Common myeloid progenitor, CD34-positive (primary cell): ENCODE measurements around the gene RFT1.

Source experiments
- CTCF ChIA-PET: fragments of 350-600 bp; sonication (Branson Sonifier 250); formaldehyde crosslinking; loops from one replicate; lab custom pipeline; 2021; ENCODE audit warnings: antibody characterized with exemption; lab: Charles Lee
- POLR2A ChIA-PET: fragments of 350-600 bp; sonication (Branson Sonifier 250); formaldehyde crosslinking; loops from one replicate; lab custom pipeline; 2021; ENCODE audit warnings: antibody characterized with exemption; lab: Charles Lee
- DNase-seq, 3 donors: peaks; one replicate each; pipeline versions ENCODE4 v3.0.0 to v3.0.0-alpha.2; 2013
- H3K27ac ChIP-seq, 2 experiments: 1 replicate in 1 of 2; 2 replicates in 1 of 2; pipeline ENCODE4 v1.7.0; 2013; ENCODE audit warnings: inconsistent platforms in 2 of 2, low read length in 2 of 2, mild to moderate bottlenecking in 2 of 2, low read depth in 1 of 2, moderate library complexity in 1 of 2; ENCODE audit not compliant: severe bottlenecking in 2 of 2, insufficient read depth in 1 of 2, poor library complexity in 1 of 2
- H3K27me3 ChIP-seq, 5 experiments: replicated peaks in 2 of 5; 1 replicate in 3 of 5; 2 replicates in 2 of 5; pipeline versions ENCODE4 v1.6.1 to v1.7.0; 2013; ENCODE audit warnings: low read length in 4 of 5, mild to moderate bottlenecking in 2 of 5, moderate library complexity in 2 of 5, inconsistent platforms in 1 of 5; ENCODE audit not compliant: insufficient read depth in 5 of 5, control insufficient read depth in 4 of 5
- H3K36me3 ChIP-seq, 4 experiments: 1 replicate in 2 of 4; 2 replicates in 2 of 4; pipeline versions ENCODE4 v1.6.1 to v1.7.0; 2013; ENCODE audit warnings: low read length in 3 of 4, control low read depth in 1 of 4, mild to moderate bottlenecking in 1 of 4; ENCODE audit not compliant: control insufficient read depth in 4 of 4, insufficient read depth in 4 of 4
- H3K4me1 ChIP-seq, 4 experiments: 1 replicate in 3 of 4; 2 replicates in 1 of 4; pipeline versions ENCODE4 v1.6.1 to v1.7.1; 2013; ENCODE audit warnings: low read length in 3 of 4, mild to moderate bottlenecking in 3 of 4, control low read depth in 1 of 4, inconsistent platforms in 1 of 4, moderate library complexity in 1 of 4; ENCODE audit not compliant: control insufficient read depth in 4 of 4, insufficient read depth in 4 of 4; ENCODE audit errors: control extremely low read depth in 1 of 4
- H3K4me3 ChIP-seq, 7 experiments: 1 replicate in 4 of 7; 2 replicates in 3 of 7; pipeline versions ENCODE4 v1.5.1 to v1.7.0; 2013; ENCODE audit warnings: mild to moderate bottlenecking in 7 of 7, low read length in 6 of 7, moderate library complexity in 6 of 7, inconsistent platforms in 2 of 7, low read depth in 2 of 7, control low read depth in 1 of 7; ENCODE audit not compliant: insufficient read depth in 4 of 7, control insufficient read depth in 1 of 7; ENCODE audit errors: extremely low read depth in 1 of 7
- H3K9me3 ChIP-seq, 5 experiments: 1 replicate in 4 of 5; 2 replicates in 1 of 5; pipeline versions ENCODE4 v1.6.1 to v1.7.1; 2013; ENCODE audit warnings: low read length in 4 of 5, mild to moderate bottlenecking in 2 of 5, inconsistent platforms in 1 of 5, low read depth in 1 of 5, moderate library complexity in 1 of 5; ENCODE audit not compliant: control insufficient read depth in 4 of 5, insufficient read depth in 2 of 5; ENCODE audit errors: control extremely low read depth in 1 of 5
- WGBS: methylation state at CpG from one replicate; pipeline ENCODE4 v1.1.5; 2013; ENCODE audit not compliant: insufficient coverage; 5-methylcytosine and 5-hydroxymethylcytosine counted together

The RFT1 gene

DNA sequence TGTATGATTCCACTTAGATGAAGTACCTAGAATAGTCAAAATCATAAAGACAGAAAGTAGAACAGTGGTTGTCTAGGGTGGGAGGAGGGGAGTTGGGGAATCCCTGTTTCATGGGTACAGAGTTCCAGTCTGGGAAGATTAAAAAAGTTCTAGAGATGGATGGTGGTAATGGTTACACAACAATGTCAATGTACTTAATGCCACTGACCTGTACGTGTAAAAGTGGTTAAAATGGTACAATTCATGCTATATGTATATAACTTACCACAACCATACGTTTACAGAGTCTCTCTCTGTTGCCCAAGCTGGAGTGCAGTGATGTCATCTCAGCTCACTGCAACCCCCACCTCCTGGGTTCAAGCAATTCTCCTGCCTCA, 90.9 kb downstream of the RFT1 start:
- peaks cover 0 to 4% (median 0%) of the 10 kb centered on the region in 5 experiments for H3K9me3 ChIP-seq
- no peaks in the 10 kb centered on the region for H3K36me3 ChIP-seq
- no peak overlapping the region for H3K27ac ChIP-seq
- peaks cover 0 to 85% (median 30%) of the 10 kb centered on the region in 5 experiments for H3K27me3 ChIP-seq
- CTCF ChIA-PET, result no interaction called here
- H3K4me1 ChIP-seq, result peaks cover 0 to 5% (median under 1%) of the 10 kb centered on the region in 4 experiments
- no CpG with 5 or more reads among the region's 2 CpGs for WGBS
- no peak overlapping the region for H3K4me3 ChIP-seq
- DNase-seq, result no peak
- POLR2A ChIA-PET, result no interaction called here

DNA sequence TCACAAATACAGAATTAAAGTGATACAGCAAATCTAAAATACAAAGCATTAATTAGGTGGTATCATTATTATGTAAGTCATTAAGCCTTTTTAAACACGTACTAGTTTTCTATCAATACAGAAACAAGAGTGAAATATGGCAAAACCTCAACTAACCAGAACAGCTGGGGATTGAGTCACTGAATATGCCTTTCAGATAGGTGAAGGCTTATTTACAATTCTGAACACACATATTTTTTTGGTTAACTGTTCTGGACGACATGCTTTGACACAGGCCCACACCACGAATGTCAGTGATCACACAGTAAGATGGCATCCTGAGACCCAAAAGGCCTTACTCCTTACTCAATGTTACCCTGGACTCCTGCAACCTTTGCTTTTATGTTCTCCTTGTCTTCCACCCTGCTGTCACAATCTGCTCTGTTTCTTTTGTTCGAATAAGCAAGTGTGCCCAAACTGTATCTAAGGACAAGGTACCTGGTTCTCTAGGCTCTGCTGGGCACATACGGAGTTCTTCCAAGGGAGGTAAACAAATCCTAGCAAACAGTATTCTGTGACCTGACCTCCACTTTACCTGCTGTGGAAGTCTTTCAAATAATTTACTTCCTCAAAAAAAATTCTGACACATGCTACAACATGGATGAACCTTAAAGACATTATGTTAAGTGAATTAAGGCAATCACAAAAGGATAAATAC, 91.4 kb downstream of the RFT1 start:
- no peak overlapping the region for H3K27ac ChIP-seq
- peaks cover 0 to 79% (median 26%) of the 10 kb centered on the region in 5 experiments for H3K27me3 ChIP-seq
- no peak overlapping the region for H3K4me3 ChIP-seq
- POLR2A ChIA-PET, result no interaction called here
- CTCF ChIA-PET, result no interaction called here
- peaks cover 0 to 3% (median 0%) of the 10 kb centered on the region in 4 experiments for H3K4me1 ChIP-seq
- WGBS, result 100% methylated on average over 4 of the region's 5 CpGs
- peaks cover 0 to 2% (median 0%) of the 10 kb centered on the region in 5 experiments for H3K9me3 ChIP-seq
- no peak for DNase-seq
- H3K36me3 ChIP-seq, result no peaks in the 10 kb centered on the region
